DMS153 treated with DMSO at 0.1 percent for 48 hours (cell line): ENCODE results near the gene EXOC3.
A peak's percentile ranks its signal among the peaks of the same experiment; 100 is the strongest.
"Not testable (repeated sequence)": the region's sequence is repeated elsewhere in the genome, so short reads cannot be mapped to it uniquely, and the experiment has no call there.

Source experiments
- DNase-seq: peaks from one replicate; lab custom pipeline; 2025; ENCODE audit not compliant: unreplicated experiment; lab: John Stamatoyannopoulos, UW

The EXOC3 gene

DNA sequence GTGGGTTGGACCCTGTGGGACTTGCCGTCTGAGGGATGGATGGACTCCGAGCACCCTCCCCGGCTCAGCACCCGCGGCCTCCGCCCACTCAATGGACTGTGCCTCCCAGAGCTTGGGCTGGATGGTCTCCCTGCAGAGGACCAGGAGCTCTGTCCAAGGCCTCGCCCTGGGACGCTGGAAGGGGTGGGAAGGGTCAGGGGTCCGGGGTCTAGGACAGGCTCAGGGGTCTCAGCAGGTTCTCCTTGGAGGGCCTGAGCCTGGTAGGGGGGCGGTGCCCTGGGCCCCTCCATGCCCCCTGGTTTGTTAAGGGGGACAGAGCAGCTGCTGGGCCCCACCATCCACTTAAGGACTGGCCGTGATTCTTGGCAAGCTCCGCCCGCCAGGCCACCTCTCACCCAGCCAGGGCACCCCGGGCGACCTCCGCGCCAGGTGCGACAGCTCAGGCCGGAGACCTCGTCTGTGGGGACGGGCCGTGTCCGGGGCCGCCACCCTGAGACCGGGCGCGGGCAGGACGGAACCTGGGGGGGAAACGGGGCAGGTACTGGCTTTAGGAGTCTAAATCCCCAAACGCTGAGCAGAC is 29.2 kb downstream of the EXOC3 start:
- DNase-seq, result no peak

DNA sequence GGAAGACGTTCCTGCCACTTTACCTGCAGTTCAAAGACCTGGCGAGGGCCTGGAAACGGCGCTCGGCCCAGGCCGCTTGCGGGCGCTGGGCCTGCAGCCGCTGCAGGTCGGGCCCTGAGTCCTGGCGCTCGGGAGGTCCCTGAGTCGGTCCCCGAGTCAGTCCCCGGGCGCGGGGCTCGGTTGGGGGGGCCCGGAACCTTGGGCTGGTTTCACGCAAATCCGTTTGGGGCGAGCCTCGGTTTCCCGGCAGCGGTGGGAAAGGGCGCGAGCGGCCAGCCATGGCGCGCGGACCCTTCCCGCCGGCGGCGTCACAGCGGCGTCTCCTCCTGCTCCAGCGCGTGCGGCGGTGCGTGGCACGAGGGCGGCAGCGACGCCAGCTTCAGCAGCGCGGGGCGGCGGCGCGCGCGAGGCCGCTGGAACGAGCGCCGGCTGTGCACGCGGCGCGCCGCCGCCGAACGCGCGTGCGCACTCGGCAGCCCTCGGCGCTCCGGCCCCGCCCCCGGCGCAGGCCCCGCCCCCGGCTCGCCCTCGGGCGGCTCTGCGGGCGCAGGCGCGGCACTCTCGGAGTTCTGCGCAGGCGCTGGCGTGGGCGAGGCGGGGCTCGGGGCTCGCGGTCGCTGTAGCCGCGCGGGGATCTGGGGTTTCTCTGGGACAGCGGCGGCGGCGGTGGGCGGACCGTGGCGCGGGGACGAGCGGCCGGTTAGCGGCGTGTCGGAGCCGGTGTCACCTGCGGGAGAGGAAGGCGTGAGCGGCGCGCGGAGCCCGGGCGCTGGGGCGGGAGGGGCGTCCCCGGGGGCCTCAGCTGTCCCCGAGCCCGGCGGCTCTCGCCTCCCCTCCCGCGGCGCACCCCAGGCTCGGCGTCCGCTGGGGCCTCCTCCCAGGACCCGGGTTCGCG is 29.9 kb downstream of the EXOC3 start:
- DNase-seq, result peak; percentile 83

- no peak for DNase-seq
These were observed 30.7 kb downstream of the EXOC3 start for GRCh38 chr5:473551-474192.

- not testable (repeated sequence) for DNase-seq
These were observed 31.4 kb downstream of the EXOC3 start for GRCh38 chr5:474232-474839.

DNA sequence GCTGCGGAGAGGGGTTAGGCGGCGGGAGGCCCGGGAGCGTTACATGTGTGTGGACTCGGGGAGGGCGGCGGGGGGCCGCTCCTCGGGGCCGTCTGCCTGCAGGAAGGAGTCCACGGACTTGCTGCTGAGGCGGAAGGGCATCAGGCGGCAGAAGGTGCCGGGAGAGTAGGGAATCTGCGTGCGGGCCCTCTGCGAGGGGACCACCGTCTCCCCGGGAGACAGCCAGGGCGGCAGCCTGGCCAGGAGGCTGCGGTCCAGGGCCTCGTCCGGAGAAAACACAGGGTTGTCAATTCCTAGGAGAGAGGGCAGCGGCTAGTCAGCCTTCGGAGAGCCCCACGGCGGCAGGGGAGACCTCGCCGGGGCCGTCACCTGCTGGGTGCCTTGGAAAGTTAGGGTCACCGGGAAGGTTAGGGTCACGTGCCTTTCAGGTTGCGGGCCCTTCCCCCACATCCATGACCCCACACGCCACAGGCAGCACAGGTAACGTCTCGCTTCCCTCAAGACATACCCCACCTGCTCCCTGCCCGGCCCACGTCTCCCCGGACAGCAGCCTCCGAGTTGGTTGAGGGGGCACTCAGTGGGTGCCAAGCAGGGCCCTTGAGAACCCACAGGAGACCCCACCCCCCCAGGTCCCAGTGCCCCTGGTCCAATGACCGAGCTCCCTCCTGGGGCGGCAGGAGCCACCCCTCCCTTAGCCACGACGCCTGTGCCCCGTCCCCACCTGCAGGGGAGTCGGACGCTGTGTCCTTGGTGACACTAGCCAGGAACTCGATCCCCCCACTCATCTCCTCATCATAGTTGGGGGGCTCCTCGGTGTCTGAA is 32.1 kb downstream of the EXOC3 start:
- DNase-seq, result no peak

DNA sequence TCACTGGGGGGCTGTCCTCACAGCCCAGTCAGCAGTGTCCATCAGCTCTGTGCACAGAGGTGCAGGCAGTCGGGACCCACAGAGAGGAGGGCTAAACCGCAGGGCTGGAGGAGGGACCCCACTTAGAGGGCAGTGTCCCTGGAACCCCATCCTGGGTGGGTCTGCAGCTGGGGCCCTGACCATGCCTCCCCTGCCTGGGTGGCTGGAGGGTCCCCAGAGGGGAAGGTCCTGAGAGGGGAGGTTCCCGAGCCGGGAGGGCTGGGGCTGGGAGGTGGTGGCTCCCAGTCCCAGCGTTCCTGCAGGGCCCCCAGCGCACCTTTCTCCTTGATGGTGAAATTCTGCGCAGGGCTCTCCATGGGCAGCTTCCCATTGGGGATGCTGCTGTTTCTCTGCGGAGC is 32.7 kb downstream of the EXOC3 start:
- DNase-seq, result no peak

GRCh38 chr5:476102-476813 is 33.3 kb downstream of the EXOC3 start:
- DNase-seq, result no peak

- no peak for DNase-seq
These were observed 33.8 kb downstream of the EXOC3 start for GRCh38 chr5:476814-477175.

GRCh38 chr5:477247-477646 is 34.3 kb downstream of the EXOC3 start:
- no peak for DNase-seq

- DNase-seq, result no peak
These were observed 34.9 kb downstream of the EXOC3 start for GRCh38 chr5:477871-478270.

DNA sequence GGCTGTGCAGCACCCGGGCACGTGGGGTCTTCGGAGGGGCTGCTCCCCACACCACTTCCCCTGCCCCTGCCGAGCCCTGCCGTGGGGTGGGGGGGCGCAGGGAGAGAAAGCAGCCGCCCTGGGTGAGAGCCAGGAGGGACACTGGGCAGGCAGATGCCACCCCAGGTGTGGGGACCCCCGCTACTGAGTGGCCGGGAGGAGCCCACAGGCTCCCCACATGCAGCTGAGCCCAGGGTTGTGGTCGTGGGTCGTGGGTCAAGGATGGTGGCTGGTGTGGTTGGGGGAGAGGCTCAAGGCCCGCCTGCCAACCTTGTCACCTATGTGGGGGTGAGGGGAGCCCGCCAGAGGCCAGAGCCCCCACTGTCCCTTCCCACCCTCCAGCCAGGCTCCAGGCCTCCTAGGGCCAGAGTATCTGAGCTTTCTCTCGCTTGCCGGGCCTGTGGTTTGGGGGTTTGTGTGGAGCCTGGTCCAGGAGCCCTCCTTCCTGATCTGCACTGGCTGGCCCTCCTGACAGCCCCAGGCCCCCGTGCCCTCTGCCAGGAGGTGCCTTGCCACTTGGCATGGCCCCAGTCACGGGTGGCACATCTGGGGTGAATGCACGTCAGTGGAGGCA is 35.5 kb downstream of the EXOC3 start:
- DNase-seq, result no peak

DNA sequence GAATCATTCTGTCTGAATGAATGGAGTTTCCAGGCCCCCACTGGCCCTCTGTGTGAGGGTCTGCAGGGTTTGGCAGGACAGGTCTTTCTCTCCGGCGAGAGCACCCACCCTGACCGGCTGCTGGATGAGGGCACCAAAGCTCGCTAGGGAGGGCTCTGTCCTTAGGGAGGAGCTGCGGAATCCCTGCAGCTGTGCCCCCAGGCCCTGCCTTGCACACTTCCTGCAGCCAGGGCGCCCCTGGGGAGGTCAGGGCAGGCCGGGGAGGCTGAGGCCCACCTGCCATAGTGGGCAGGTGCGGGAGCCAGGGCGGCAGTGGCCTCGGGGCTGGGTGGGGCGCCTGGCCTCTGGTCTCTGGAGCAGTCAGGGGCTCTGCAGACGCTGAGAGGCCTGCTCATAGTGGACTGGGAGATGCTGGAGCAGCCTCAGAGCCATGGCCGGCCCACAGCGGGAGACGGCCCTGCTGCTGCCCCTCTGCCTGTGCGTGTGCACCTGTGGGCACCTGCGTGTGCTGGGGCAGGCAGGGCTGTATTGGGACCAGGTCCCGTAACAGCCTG is 36.1 kb downstream of the EXOC3 start:
- DNase-seq, result no peak

DNA sequence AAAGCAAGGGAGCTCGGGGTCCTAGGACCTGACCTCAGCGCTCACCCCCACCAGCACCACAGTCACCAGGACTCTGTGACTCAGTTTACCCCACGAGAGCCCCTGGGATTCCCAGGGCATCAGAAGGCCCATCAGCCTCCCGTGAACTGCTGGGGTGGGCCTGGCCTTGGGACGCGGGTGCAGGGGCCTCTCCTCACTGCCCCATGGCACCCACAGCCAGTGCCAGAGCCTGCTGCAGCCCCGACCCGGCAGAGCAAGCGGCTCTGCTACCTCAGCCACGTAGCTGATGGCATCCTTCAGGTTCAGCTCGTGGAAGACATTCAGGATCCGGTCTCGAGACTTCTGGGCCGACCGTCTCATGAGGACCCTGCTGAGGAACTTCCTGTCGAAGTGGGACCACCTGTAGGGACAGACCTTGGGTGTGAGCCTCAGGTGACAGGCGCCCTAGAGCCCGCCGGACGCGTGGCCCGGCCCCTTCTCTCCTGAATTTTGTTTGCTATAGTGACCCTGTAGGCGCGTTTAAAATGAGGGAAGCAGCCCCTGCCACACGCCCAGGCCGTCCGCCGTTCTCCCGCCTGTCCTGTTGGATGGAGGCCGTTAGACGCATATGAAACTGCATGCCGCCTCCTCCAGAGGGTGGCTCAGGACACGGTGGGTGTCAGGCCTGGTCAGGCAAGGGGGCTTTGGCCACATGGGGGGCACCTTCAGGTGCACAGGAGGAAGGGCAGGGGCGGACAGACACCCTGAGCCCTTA is 36.8 kb downstream of the EXOC3 start:
- no peak for DNase-seq

DNA sequence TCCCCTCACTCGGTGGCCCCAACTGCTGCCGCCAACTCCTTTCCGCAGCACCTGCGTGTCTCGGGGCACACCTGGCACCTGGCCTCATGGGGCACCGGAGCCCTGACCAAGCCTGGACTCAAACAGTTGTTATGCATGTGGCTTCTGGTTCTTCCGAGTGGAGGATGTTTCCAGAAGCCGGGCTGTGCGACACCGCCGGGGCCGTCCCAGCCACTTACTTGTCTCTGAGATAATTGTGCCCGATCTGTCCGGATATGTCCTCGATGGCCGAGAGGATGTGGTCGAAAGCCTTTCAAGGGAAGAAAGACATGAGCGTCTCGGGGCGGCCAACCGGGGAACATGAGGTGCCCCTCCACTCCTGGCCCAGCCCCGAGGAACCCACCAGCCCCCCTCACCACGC is 38.4 kb downstream of the EXOC3 start:
- no peak for DNase-seq

DNA sequence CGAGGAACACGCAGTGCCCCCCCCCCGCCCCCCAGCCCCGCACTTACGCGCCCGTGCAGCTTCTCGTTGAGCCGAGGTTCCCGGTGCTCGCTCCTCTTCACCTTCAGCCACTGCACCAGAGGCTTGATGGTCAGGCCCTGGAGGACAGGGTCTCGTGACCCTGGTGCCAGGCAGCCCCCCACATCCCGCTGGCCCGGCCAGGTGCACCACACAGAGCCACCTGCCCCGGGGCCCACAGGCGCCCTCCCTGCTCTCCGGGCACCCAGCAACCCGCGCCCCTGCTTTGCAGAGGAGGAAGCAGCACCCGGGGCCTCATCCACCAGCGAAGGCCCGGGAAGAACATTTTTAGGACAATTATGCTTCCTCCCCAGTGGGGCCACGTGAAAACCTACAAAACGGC is 39.0 kb downstream of the EXOC3 start:
- no peak for DNase-seq

DNA sequence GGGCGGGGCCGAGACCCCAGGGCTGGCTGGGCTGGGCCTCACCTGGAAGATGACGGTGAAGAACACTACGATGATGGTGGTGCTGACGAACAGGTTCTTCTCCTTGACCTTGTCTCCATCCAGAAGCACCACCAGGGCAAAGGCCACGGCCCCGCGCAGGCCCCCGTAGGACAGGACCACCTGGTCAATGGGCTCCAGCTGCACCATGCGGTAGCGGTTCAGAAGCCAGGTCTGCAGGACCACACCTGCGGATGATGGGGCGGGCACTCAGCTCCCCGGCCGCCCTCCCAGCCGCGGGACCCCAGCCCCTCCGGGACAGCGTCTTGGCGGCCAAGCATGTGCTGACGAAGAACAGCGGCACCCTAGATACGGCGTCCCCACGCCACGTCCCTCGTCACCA is 39.5 kb downstream of the EXOC3 start:
- DNase-seq, result no peak

GRCh38 chr5:483011-483410 is 40.0 kb downstream of the EXOC3 start:
- DNase-seq, result no peak

GRCh38 chr5:483434-484140 is 40.6 kb downstream of the EXOC3 start:
- DNase-seq, result no peak
